H1 (cell line): ENCODE results near the gene HYDIN. TPM values are rescaled to one million over a fixed set of nuclear protein-coding genes. Genes with fewer than 3 reads are reported as not detected.

Experiments used
- CTCF ChIA-PET: fragments of 300-600 bp; sonication (Branson Sonifier 250); formaldehyde crosslinking; loops from one replicate; lab custom pipeline; 2021; ENCODE audit not compliant: partially characterized antibody; lab: Charles Lee
- POLR2A ChIA-PET: fragments of 300-600 bp; sonication (Branson Sonifier 250); formaldehyde crosslinking; loops from one replicate; lab custom pipeline; 2021; ENCODE audit warnings: inconsistent platforms; ENCODE audit not compliant: partially characterized antibody; lab: Charles Lee
- DNase-seq, 2 experiments: peaks; one replicate each; pipeline versions ENCODE4 v3.0.0 to v3.0.0-alpha.2; 2010 to 2022; ENCODE audit warnings: low spot score in 2 of 2, low read depth in 1 of 2, mixed read lengths in 1 of 2
- FAIRE-seq: peaks from 2 replicates; lab custom pipeline; 2011; peaks lifted over from hg19 to GRCh38; lab: Jason Lieb, UNC
- H2AFZ ChIP-seq: 2 replicates; pipeline ENCODE4 v1.8.1; 2012; ENCODE audit warnings: low read length, inconsistent platforms
- H2AK5ac ChIP-seq: 2 replicates; pipeline ENCODE4 v1.6.1; 2013; ENCODE audit warnings: low read depth, low read length
- H2BK120ac ChIP-seq: replicated peaks from 2 replicates; pipeline ENCODE3; 2013; ENCODE audit warnings: low read depth, low read length, inconsistent platforms
- H2BK12ac ChIP-seq: 2 replicates; pipeline ENCODE4 v1.6.1; 2013; ENCODE audit warnings: low read depth, low read length
- H2BK15ac ChIP-seq: 2 replicates; pipeline ENCODE4 v1.6.1; 2013; ENCODE audit warnings: low read length
- H2BK20ac ChIP-seq: 2 replicates; pipeline ENCODE4 v1.6.1; 2013; ENCODE audit warnings: low read length
- H2BK5ac ChIP-seq: 2 replicates; pipeline ENCODE4 v1.6.1; 2013; ENCODE audit warnings: low read depth, low read length
- H3K14ac ChIP-seq: 2 replicates; pipeline ENCODE4 v1.6.1; 2013; ENCODE audit warnings: inconsistent platforms; ENCODE audit not compliant: insufficient read length
- H3K18ac ChIP-seq: 2 replicates; pipeline ENCODE4 v1.6.1; 2013; ENCODE audit warnings: low read length; ENCODE audit errors: extremely low read depth
- H3K23ac ChIP-seq: 2 replicates; pipeline ENCODE4 v1.6.1; 2013; ENCODE audit warnings: inconsistent platforms; ENCODE audit not compliant: insufficient read length
- H3K23me2 ChIP-seq: 2 replicates; pipeline ENCODE4 v1.6.1; 2013; ENCODE audit warnings: low read depth, low read length
- H3K27ac ChIP-seq: 2 replicates; pipeline ENCODE4 v1.6.1; 2011; ENCODE audit warnings: low read depth, low read length, inconsistent platforms
- H3K27me3 ChIP-seq, 4 experiments: replicated peaks in 1 of 4; 1 replicate in 1 of 4; 2 replicates in 3 of 4; pipeline versions ENCODE4 v1.6.1 to v1.8.1; 2011 to 2013; ENCODE audit warnings: low read length in 3 of 4, mild to moderate bottlenecking in 3 of 4, inconsistent platforms in 2 of 4, mixed read lengths in 2 of 4, moderate library complexity in 1 of 4; ENCODE audit not compliant: control insufficient read depth in 3 of 4, insufficient read depth in 3 of 4; ENCODE audit errors: extremely low read depth in 1 of 4
- H3K36me3 ChIP-seq, 4 experiments: 2 replicates each; pipeline versions ENCODE4 v1.6.1 to v1.8.1; 2011 to 2013; ENCODE audit warnings: mild to moderate bottlenecking in 4 of 4, low read length in 3 of 4, moderate library complexity in 2 of 4, control low read depth in 1 of 4, inconsistent platforms in 1 of 4; ENCODE audit not compliant: insufficient read depth in 4 of 4, control insufficient read depth in 2 of 4
- H3K4ac ChIP-seq: replicated peaks from 2 replicates; pipeline ENCODE3; 2013; ENCODE audit warnings: low read length, low read depth, mixed read lengths, inconsistent platforms; ENCODE audit not compliant: insufficient read length
- H3K4me1 ChIP-seq, 4 experiments: replicated peaks in 1 of 4; 1 replicate in 1 of 4; 2 replicates in 3 of 4; pipeline versions ENCODE4 v1.6.1 to v1.8.1; 2011 to 2013; ENCODE audit warnings: low read length in 3 of 4, inconsistent platforms in 2 of 4, mixed read lengths in 1 of 4; ENCODE audit not compliant: insufficient read depth in 4 of 4, control insufficient read depth in 3 of 4
- H3K4me2 ChIP-seq, 2 experiments: 2 replicates each; pipeline versions ENCODE4 v1.6.1 to v1.8.1; 2011 to 2013; ENCODE audit warnings: low read depth in 2 of 2, low read length in 2 of 2, control low read depth in 1 of 2, inconsistent platforms in 1 of 2, mild to moderate bottlenecking in 1 of 2; ENCODE audit not compliant: insufficient read depth in 1 of 2
- H3K4me3 ChIP-seq, 4 experiments: fragments of 200-600, 300-600 bp in 1 of 4; sonication (generic), shearing (Covaris generic), sonication (Bioruptor Twin) in 1 of 4; 2 replicates each; pipeline versions ENCODE4 v1.5.1 to v1.8.1; 2011 to 2016; ENCODE audit warnings: low read length in 4 of 4, low read depth in 3 of 4, control low read depth in 2 of 4, inconsistent platforms in 2 of 4, mild to moderate bottlenecking in 2 of 4, mixed read lengths in 1 of 4, moderate library complexity in 1 of 4; ENCODE audit not compliant: insufficient read depth in 2 of 4; ENCODE audit errors: extremely low read depth in 1 of 4
- H3K56ac ChIP-seq: replicated peaks from 2 replicates; pipeline ENCODE3; 2013; ENCODE audit warnings: low read depth, mild to moderate bottlenecking, mixed read lengths, low read length, inconsistent platforms; ENCODE audit not compliant: insufficient read length
- H3K79me1 ChIP-seq: 2 replicates; pipeline ENCODE4 v1.6.1; 2013; ENCODE audit warnings: low read depth, low read length, control low read depth
- H3K79me2 ChIP-seq, 2 experiments: 2 replicates each; pipeline versions ENCODE4 v1.6.1 to v1.8.1; 2012 to 2013; ENCODE audit warnings: low read length in 2 of 2, mild to moderate bottlenecking in 2 of 2, inconsistent platforms in 1 of 2; ENCODE audit not compliant: insufficient read depth in 2 of 2, control insufficient read depth in 1 of 2
- H3K9ac ChIP-seq, 4 experiments: replicated peaks in 1 of 4; 1 replicate in 1 of 4; 2 replicates in 3 of 4; pipeline versions ENCODE4 v1.6.1 to v1.8.1; 2011 to 2013; ENCODE audit warnings: low read depth in 3 of 4, low read length in 3 of 4, control low read depth in 2 of 4, mild to moderate bottlenecking in 2 of 4, moderate library complexity in 2 of 4, inconsistent platforms in 1 of 4; ENCODE audit errors: extremely low read depth in 1 of 4
- H3K9me3 ChIP-seq, 2 experiments: 2 replicates each; pipeline versions ENCODE4 v1.6.1 to v1.8.1; 2012 to 2013; ENCODE audit warnings: mild to moderate bottlenecking in 2 of 2, moderate library complexity in 2 of 2, control low read depth in 1 of 2, inconsistent platforms in 1 of 2, low read depth in 1 of 2, low read length in 1 of 2, mixed read lengths in 1 of 2; ENCODE audit not compliant: insufficient read depth in 2 of 2
- H4K20me1 ChIP-seq, 2 experiments: replicated peaks in 1 of 2; 2 replicates each; pipeline versions ENCODE3 to v1.8.1; 2011 to 2013; ENCODE audit warnings: inconsistent platforms in 2 of 2, low read length in 2 of 2, mild to moderate bottlenecking in 1 of 2; ENCODE audit not compliant: insufficient read depth in 2 of 2, control insufficient read depth in 1 of 2
- H4K5ac ChIP-seq: 2 replicates; pipeline ENCODE4 v1.6.1; 2013; ENCODE audit warnings: low read length, low read depth, mixed read lengths, inconsistent platforms; ENCODE audit not compliant: insufficient read length
- H4K8ac ChIP-seq: 2 replicates; pipeline ENCODE4 v1.8.0; 2013; ENCODE audit warnings: mild to moderate bottlenecking, moderate library complexity, low read length, inconsistent platforms; ENCODE audit not compliant: insufficient read depth; ENCODE audit errors: extremely low read depth
- H4K91ac ChIP-seq: replicated peaks from 2 replicates; pipeline ENCODE3; 2013; ENCODE audit warnings: low read length, mixed read lengths, inconsistent platforms; ENCODE audit not compliant: insufficient read length
- CBX5 ChIP-seq: fragments of 300-800, 300-1000 bp; sonication (generic); IDR thresholded peaks from 2 replicates; pipeline ENCODE4 v1.7.1; 2016; ENCODE audit warnings: antibody characterized with exemption, low read length, low read depth
- CEBPB ChIP-seq: IDR thresholded peaks from 2 replicates; pipeline ENCODE4 v1.6.1; 2012; ENCODE audit warnings: low read depth, low read length
- CHD1 ChIP-seq: IDR thresholded peaks from 2 replicates; pipeline ENCODE4 v1.6.1; 2012; ENCODE audit warnings: low read depth, low read length, improper control_type of control experiment
- EZH2 ChIP-seq: fragments of 200-600 bp; sonication (generic); IDR thresholded peaks from 2 replicates; pipeline ENCODE4 v1.7.1; 2012; ENCODE audit warnings: low read depth, mild to moderate bottlenecking, moderate library complexity, low read length, inconsistent platforms; ENCODE audit not compliant: severe bottlenecking
- KDM1A ChIP-seq: fragments of 200-600, 300-600 bp; sonication (generic); IDR thresholded peaks from 2 replicates; pipeline ENCODE4 v1.7.1; 2016; ENCODE audit warnings: mild to moderate bottlenecking, low read length, borderline replicate concordance
- MAX ChIP-seq: IDR thresholded peaks from 2 replicates; pipeline ENCODE4 v1.6.1; 2012; ENCODE audit warnings: inconsistent platforms
- PHF8 ChIP-seq: fragments of 200-600 bp; sonication (generic); conservative IDR thresholded peaks from 2 replicates; pipeline ENCODE4 v1.7.1; 2012; ENCODE audit warnings: low read depth, mild to moderate bottlenecking, inconsistent platforms, low read length, moderate library complexity
- POLR2AphosphoS5 ChIP-seq: IDR thresholded peaks from 2 replicates; pipeline ENCODE4 v1.6.1; 2011; ENCODE audit warnings: low read depth, low read length
- SIRT6 ChIP-seq: IDR thresholded peaks from one replicate; pipeline ENCODE4 v1.7.1; 2012; ENCODE audit warnings: low read length, inconsistent platforms
- SIX5 ChIP-seq: IDR thresholded peaks from 2 replicates; pipeline ENCODE4 v1.6.1; 2011; ENCODE audit warnings: mild to moderate bottlenecking, low read depth, low read length
- SP2 ChIP-seq: IDR thresholded peaks from 2 replicates; pipeline ENCODE4 v1.6.1; 2012; ENCODE audit warnings: mild to moderate bottlenecking, low read length, inconsistent platforms
- TBP ChIP-seq: IDR thresholded peaks from 2 replicates; pipeline ENCODE4 v1.6.1; 2011; ENCODE audit warnings: low read depth, low read length, improper control_type of control experiment
- TCF12 ChIP-seq: IDR thresholded peaks from 2 replicates; pipeline ENCODE4 v1.6.1; 2011; ENCODE audit warnings: low read depth, mild to moderate bottlenecking, low read length
- WGBS, 2 experiments: shearing (Covaris generic) in 1 of 2; methylation state at CpG; one replicate each; pipeline versions ENCODE4 v1.1.6 to v1.1.7; 2013 to 2015; ENCODE audit warnings: low lambda C conversion rate in 2 of 2, mixed read lengths in 2 of 2, inconsistent platforms in 1 of 2, low coverage in 1 of 2, missing lambda C conversion rate in 1 of 2; ENCODE audit not compliant: insufficient replicate concordance in 2 of 2, insufficient coverage in 1 of 2, insufficient read length in 1 of 2; ENCODE audit errors: extremely low coverage in 1 of 2, missing lambda C conversion rate in 1 of 2; 5-methylcytosine and 5-hydroxymethylcytosine counted together
- polyA plus RNA-seq, 7 experiments: library from polyadenylated mRNA; depleted of rRNA in 3 of 7; stranded (reverse) in 5 of 7; unstranded in 2 of 7; fragments of >200 nt in 5 of 7; fragments of 200-250 nt in 2 of 7; gene quantifications; 1 replicate in 5 of 7; 2 replicates in 1 of 7; 4 replicates in 1 of 7; pipeline versions ENCODE4 v1.2.1 to v1.2.3, GENCODE V29; 2011 to 2013; ENCODE audit warnings: missing spikeins in 2 of 7, mixed read lengths in 2 of 7
- total RNA-seq: library from RNA; stranded (reverse); fragmentation: NEBNext Ultra II Directional; extraction: Animal tissue kit (Norgen Biotek cat#: 25700); gene quantifications from 2 replicates; pipeline ENCODE4 v1.2.1, GENCODE V29; 2021

HYDIN gene
- total and polyA plus RNA-seq, 2 of the 8 experiments (the other 6 are each of a cell fraction or from before 2014, with no cell fraction given), result 1.1 to 1.8 TPM

- no peak overlapping the region for H3K27ac ChIP-seq
- H3K9me3 ChIP-seq, result no peaks in the 10 kb centered on the region
- H4K5ac ChIP-seq, result no peak overlapping the region
- no peak overlapping the region for H3K9ac ChIP-seq
- no peak overlapping the region for H3K23ac ChIP-seq
- 93% methylated on average over 13 of the region's 13 CpGs; no CpG with 5 or more reads in 1 of the 2 experiments for WGBS, 2 experiments
- no peak overlapping the region for H3K56ac ChIP-seq
- H2BK120ac ChIP-seq, result no peak overlapping the region
- H4K8ac ChIP-seq, result no peak overlapping the region
- H3K4me3 ChIP-seq, result no peak overlapping the region
- no peak overlapping the region for H2BK20ac ChIP-seq
- no peaks in the 10 kb centered on the region for H3K27me3 ChIP-seq
- H3K14ac ChIP-seq, result no peak overlapping the region
- POLR2A ChIA-PET, result interaction anchor here (0.6 kb wide), 1 partner anchor 203 kb away, joined by 3 read pairs; no protein-coding TSS in a partner anchor
- H3K79me2 ChIP-seq, result no peaks in the 10 kb centered on the region
- no peak for TF ChIP-seq CBX5
- TF ChIP-seq KDM1A, result no peak
- no peak for TF ChIP-seq SP2
- TF ChIP-seq SIRT6, result no peak
- no peak for TF ChIP-seq SIX5
- TF ChIP-seq PHF8, result no peak
- no peak for TF ChIP-seq CHD1
- TF ChIP-seq POLR2AphosphoS5, result no peak
- TF ChIP-seq CEBPB, result no peak
- no peak for TF ChIP-seq MAX
- no peak for TF ChIP-seq EZH2
- no peak for TF ChIP-seq TCF12
- no peak for TF ChIP-seq TBP
- H4K20me1 ChIP-seq, result peaks cover 3 to 8% of the 10 kb centered on the region in 2 experiments
- no peaks in the 10 kb centered on the region for H3K23me2 ChIP-seq
- H3K18ac ChIP-seq, result no peak overlapping the region
- no peak overlapping the region for H2AK5ac ChIP-seq
- no peak overlapping the region for H2BK15ac ChIP-seq
- DNase-seq (no peak), FAIRE-seq (no peak)
- H3K4me2 ChIP-seq, result no peak overlapping the region
- CTCF ChIA-PET, result interaction anchor here (1.0 to 5.8 kb wide), 4 partner anchors 14 to 95 kb away, joined by 4 to 141 read pairs (median 10); no protein-coding TSS in a partner anchor
- no peaks in the 10 kb centered on the region for H3K79me1 ChIP-seq
- no peak overlapping the region for H3K4ac ChIP-seq
- no peak overlapping the region for H2BK5ac ChIP-seq
- no peaks in the 10 kb centered on the region; a peak in 1 of 7 replicates for H3K4me1 ChIP-seq
- H2BK12ac ChIP-seq, result no peak overlapping the region
- H2AFZ ChIP-seq, result no peak overlapping the region
- no peak overlapping the region for H4K91ac ChIP-seq
- H3K36me3 ChIP-seq, result peaks cover 0 to 10% (median 4%) of the 10 kb centered on the region in 4 experiments; a peak in 5 of 8 replicates
These were observed 456.3 kb downstream of the HYDIN start for GRCh38 chr16:70774261-70774660.
